RCC 7860 (cell line): ENCODE measurements around the gene C1orf52.

Source experiments
- DNase-seq: peaks from one replicate; pipeline ENCODE4 v3.0.0-alpha.2; 2015; ENCODE audit warnings: low spot score
- FAIRE-seq: peaks from 2 replicates; lab custom pipeline; 2012; peaks lifted over from hg19 to GRCh38; lab: Jason Lieb, UNC

C1orf52 gene

DNA sequence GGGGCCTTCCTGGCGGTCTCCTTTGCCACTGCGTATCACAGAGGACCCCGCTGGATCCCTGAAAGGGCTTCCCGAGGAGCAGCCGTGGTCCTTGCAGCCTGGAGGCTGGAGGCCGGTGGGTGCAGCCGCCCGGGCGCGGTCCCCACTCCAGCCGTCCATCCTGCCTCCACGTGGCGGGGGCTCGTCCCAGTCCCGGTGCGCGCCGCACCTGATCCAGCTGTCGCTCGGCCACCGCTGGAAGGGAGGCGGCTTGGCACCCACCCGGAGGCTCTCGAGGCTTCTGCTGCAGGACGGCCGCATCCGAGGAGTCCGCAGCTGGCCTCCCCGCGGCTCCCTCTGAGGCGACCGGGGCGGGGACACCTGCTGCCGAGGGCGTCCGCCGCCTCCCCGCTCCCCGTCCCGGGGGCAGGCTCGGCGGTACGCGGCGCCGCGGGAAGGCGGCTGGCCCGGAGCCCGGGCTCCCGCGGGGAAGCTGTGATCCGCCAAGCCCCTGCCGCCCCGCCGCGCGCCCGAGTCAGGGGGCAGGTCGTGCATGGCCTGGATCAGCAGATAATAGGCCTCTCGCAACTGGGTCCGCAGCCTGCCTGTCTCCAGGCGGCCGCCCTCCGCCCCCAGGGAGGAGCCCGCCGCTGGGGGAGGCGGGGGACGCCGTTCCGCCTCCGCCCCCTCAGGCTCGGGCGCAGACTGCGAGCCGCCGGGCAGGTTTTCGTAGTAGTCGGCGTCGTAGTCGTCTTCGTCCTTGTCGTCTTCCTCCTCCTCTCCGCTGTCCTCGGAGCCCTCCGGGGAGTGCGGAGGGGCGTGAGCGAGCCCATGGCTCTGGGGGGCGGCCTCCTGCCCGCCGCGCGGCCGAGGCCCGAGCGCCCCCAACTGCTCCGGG, 58.8 kb downstream of the C1orf52 start, which contains the start of gene SYDE2:
TSS of gene SYDE2 (minus strand) at position 554 of the 877 bp plus-strand sequence. CDS start at position 534, 20 bp downstream.
- FAIRE-seq (no peak), DNase-seq (peak; percentile 70)
